Stimulated activated naive CD8-positive, alpha-beta T cell treated with anti-CD3 and anti-CD28 coated beads, Interleukin-15, Interleukin-2, amounts not matched to agents 100 ng/mL and 50 ng/mL, for 24 hours (primary cell): ENCODE measurements around the gene SLC22A13.
"Not testable (repeated sequence)": the region's sequence is repeated elsewhere in the genome, so short reads cannot be mapped to it uniquely, and the experiment has no call there.

ENCODE experiments used
- H3K27ac Mint-ChIP-seq: one replicate; pipeline ENCODE4 v1.8.0; 2021; ENCODE audit warnings: mild to moderate bottlenecking, mixed read lengths
- H3K27me3 Mint-ChIP-seq: one replicate; pipeline ENCODE4 v1.8.0; 2021; ENCODE audit warnings: mixed read lengths
- H3K36me3 Mint-ChIP-seq: one replicate; pipeline ENCODE4 v1.8.0; 2021; ENCODE audit warnings: low read depth, mixed read lengths
- H3K4me1 Mint-ChIP-seq: one replicate; pipeline ENCODE4 v1.8.0; 2021; ENCODE audit warnings: low read depth, mixed read lengths
- H3K4me3 Mint-ChIP-seq: one replicate; pipeline ENCODE4 v1.8.0; 2021; ENCODE audit warnings: mild to moderate bottlenecking, mixed read lengths
- H3K9me3 Mint-ChIP-seq: one replicate; pipeline ENCODE4 v1.8.0; 2021; ENCODE audit warnings: mixed read lengths

Gene SLC22A13

GRCh38 chr3:38275658-38276057, 10.0 kb downstream of the SLC22A13 start:
- Mint-ChIP-seq H3K36me3 (no peaks in the 10 kb centered on the region), H3K27ac (no peak overlapping the region), H3K4me1 (no peaks in the 10 kb centered on the region), H3K4me3 (no peak overlapping the region), H3K9me3 (no peaks in the 10 kb centered on the region), H3K27me3 (no peaks in the 10 kb centered on the region)

GRCh38 chr3:38276081-38276916, 10.7 kb downstream of the SLC22A13 start:
- Mint-ChIP-seq H3K27me3 (no peaks in the 10 kb centered on the region), H3K4me3 (no peak overlapping the region), H3K9me3 (no peaks in the 10 kb centered on the region), H3K27ac (no peak overlapping the region), H3K36me3 (no peaks in the 10 kb centered on the region), H3K4me1 (no peaks in the 10 kb centered on the region)

- Mint-ChIP-seq H3K4me3 (no peak overlapping the region), H3K4me1 (no peaks in the 10 kb centered on the region), H3K9me3 (no peaks in the 10 kb centered on the region), H3K36me3 (no peaks in the 10 kb centered on the region), H3K27ac (no peak overlapping the region), H3K27me3 (no peaks in the 10 kb centered on the region)
These were observed 11.5 kb downstream of the SLC22A13 start for GRCh38 chr3:38276917-38277630.

- no peaks in the 10 kb centered on the region for H3K27me3 Mint-ChIP-seq
- H3K27ac Mint-ChIP-seq: no peak overlapping the region
- no peak overlapping the region for H3K4me3 Mint-ChIP-seq
- H3K4me1 Mint-ChIP-seq: no peaks in the 10 kb centered on the region
- H3K36me3 Mint-ChIP-seq: no peaks in the 10 kb centered on the region
- H3K9me3 Mint-ChIP-seq: no peaks in the 10 kb centered on the region
These were observed 13.2 kb downstream of the SLC22A13 start for GRCh38 chr3:38278841-38279240.

GRCh38 chr3:38281895-38282686, 16.5 kb downstream of the SLC22A13 start, which contains the start of gene SLC22A14:
TSS of gene SLC22A14 (plus strand) at chr3:38282294. CDS start at chr3:38306027, 23,733 bp downstream.
- no peak within 1 kb of the TSS for H3K4me3 Mint-ChIP-seq

GRCh38 chr3:38283810-38284755, 18.5 kb downstream of the SLC22A13 start:
- no peak overlapping the region for H3K4me3 Mint-ChIP-seq
- no peak overlapping the region for H3K27ac Mint-ChIP-seq
- H3K9me3 Mint-ChIP-seq: no peaks in the 10 kb centered on the region
- no peaks in the 10 kb centered on the region for H3K36me3 Mint-ChIP-seq
- no peaks in the 10 kb centered on the region for H3K4me1 Mint-ChIP-seq
- H3K27me3 Mint-ChIP-seq: no peaks in the 10 kb centered on the region

More at GRCh38 chr3:38281895-38282686, 16.5 kb downstream of the SLC22A13 start, which contains the start of gene SLC22A14:
- no peaks in the 10 kb centered on the region for H3K36me3 Mint-ChIP-seq
- no peaks in the 10 kb centered on the region for H3K27me3 Mint-ChIP-seq
- no peaks in the 10 kb centered on the region for H3K9me3 Mint-ChIP-seq
- no peaks in the 10 kb centered on the region for H3K4me1 Mint-ChIP-seq
- H3K27ac Mint-ChIP-seq: no peak within 1 kb of the TSS

- Mint-ChIP-seq H3K4me3 (no peak overlapping the region), H3K4me1 (no peaks in the 10 kb centered on the region), H3K36me3 (no peaks in the 10 kb centered on the region), H3K9me3 (no peaks in the 10 kb centered on the region), H3K27ac (no peak overlapping the region), H3K27me3 (no peaks in the 10 kb centered on the region)
These were observed 19.1 kb downstream of the SLC22A13 start for GRCh38 chr3:38284756-38285150.

DNA sequence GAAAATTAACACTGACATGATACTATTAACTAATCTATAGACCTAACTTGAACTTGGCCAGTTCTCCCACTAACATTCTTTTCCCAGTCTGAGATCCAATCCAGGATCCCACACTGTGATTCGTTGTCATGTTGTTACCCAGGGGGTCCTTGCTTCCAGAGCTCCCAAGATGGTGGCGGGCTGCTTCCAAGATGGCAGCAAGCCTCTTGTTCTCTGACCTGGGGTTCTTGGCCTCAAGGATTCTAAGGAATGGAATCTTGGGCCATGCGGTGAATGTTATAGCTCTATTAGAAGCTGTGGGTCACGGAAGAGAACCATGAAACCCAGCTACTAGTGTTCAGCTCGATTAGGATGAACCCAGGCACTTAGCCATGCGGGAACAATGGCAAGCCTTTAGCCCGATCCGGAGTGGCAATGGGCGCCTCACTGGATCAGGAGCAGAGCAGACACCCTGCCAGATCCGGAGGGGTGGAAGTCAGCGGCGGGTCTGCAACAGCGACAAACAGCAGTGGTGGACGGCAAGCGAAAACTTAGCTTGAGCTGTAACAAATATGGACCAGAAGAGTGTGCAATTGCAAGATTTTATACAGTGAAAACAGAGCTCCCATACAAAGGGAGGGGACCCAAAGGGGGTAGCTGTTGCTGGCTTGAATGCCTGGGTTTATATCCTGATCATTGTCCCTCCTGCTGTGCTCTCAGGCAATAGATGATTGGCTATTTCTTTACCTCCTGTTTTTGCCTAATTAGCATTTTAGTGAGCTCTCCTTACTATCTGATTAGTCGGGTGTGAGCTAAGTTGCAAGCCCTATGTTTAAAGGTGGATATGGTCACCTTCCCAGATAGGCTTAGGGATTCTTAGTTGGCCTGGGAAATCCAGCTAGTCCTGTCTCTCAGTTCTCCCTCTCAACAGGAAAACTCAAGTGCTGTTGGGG, 23.9 kb downstream of the SLC22A13 start:
- not testable (repeated sequence) for H3K27me3 Mint-ChIP-seq, H3K27ac Mint-ChIP-seq, H3K4me1 Mint-ChIP-seq

DNA sequence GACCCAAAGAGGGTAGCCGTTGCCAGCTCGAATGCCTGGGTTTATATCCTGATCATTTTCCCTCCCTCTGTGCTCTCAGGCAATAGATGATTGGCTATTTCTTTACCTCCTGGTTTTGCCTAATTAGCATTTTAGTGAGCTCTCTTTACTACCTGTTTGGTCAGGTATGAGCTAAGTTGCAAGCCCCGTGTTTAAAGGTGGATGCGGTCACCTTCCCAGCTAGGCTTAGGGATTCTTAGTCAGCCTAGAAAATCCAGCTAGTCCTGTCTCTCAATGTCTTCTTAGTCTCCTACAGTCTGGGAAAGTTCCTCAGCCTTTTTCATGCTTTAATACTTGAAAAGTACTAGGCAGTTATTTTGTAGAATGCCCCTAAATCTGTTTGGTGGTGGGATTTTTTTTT, 31.4 kb downstream of the SLC22A13 start:
- not testable (repeated sequence) for H3K4me3 Mint-ChIP-seq, H3K9me3 Mint-ChIP-seq, H3K36me3 Mint-ChIP-seq, H3K27ac Mint-ChIP-seq, H3K4me1 Mint-ChIP-seq, H3K27me3 Mint-ChIP-seq

More for the DNA sequence above, 23.9 kb downstream of the SLC22A13 start:
- H3K9me3 Mint-ChIP-seq, H3K4me3 Mint-ChIP-seq, H3K36me3 Mint-ChIP-seq: not testable (repeated sequence)

DNA sequence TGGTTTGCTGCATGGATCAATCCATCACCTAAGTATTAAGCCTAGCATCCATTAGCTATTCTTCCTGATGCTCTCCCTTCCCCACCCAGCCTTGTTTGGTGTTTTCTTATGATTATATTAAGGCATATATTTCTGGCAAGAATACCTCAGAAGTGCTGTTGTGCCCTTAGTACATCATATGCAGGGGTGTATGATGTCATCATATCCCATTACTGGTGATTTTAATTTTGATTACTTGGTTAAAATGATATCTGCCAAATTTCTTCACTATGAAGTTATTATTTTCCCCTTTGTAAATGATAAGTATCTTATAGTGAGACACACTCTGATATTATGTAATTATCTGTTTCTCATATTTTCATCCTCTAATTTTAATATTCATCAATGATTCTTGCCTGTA, 31.9 kb downstream of the SLC22A13 start:
- no peaks in the 10 kb centered on the region for H3K9me3 Mint-ChIP-seq
- no peak overlapping the region for H3K4me3 Mint-ChIP-seq
- H3K4me1 Mint-ChIP-seq: no peaks in the 10 kb centered on the region

DNA sequence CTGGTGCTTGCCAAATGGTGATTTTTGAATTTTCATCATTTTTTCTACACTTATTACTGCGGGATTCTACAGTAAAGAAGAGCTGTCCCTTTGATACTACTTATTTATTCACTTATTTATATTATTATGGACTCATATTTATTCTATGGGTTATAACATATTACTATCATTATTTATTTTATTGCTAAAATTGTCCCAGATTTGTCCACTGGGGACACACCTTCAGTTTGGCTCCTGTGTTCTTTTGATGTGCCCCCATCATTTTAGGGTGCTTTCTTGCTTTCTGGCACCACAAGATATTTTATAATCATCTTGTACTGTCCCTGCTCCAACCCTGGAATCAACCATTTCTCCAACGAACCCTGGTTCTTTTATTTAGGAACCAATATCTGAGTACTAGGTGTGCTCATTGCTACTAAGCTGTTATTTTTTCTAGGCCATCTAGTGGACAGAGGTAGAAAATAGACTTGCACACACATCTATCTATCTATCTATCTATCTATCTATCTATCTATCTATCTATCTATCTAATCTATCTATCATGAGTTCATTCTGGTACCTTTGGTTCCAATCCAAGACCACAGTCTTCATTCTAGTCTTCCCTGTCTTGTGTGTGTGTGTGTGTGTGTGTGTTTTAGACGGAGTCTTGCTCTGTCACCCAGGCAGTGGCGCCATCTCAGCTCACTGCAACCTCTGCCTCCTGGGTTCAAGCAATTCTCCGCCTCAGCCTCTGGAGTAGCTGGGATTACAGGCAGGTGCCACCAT, 32.5 kb downstream of the SLC22A13 start:
- no peaks in the 10 kb centered on the region for H3K4me1 Mint-ChIP-seq
- peaks cover 3% of the 10 kb centered on the region for H3K27me3 Mint-ChIP-seq
- no peaks in the 10 kb centered on the region for H3K9me3 Mint-ChIP-seq
- no peak overlapping the region for H3K4me3 Mint-ChIP-seq
- no peak overlapping the region for H3K27ac Mint-ChIP-seq
- no peaks in the 10 kb centered on the region for H3K36me3 Mint-ChIP-seq

More for the DNA sequence above, 31.9 kb downstream of the SLC22A13 start:
- H3K27me3 Mint-ChIP-seq: peaks cover 3% of the 10 kb centered on the region
- H3K36me3 Mint-ChIP-seq: no peaks in the 10 kb centered on the region
- no peak overlapping the region for H3K27ac Mint-ChIP-seq

DNA sequence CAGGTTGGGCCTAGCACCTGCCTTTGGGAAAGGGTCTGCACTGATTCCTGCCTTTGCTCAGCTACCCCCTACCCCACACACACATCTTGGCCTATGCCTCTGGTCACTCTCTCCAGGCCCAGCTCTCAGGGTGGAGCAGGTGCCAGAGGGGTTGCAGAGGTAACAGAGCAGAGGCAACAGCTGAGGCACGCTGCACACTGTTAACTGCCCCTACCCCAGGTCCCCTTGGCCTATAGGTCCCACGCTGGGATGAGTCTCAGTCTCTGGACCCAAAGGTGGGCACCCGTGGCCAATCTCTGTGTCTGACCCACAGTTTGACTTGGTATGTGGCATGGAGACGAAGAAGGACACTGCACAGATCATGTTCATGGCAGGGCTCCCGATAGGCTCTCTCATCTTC, 41.3 kb downstream of the SLC22A13 start:
- no peak overlapping the region for H3K4me3 Mint-ChIP-seq
- H3K27ac Mint-ChIP-seq: no peak overlapping the region
- no peaks in the 10 kb centered on the region for H3K9me3 Mint-ChIP-seq
- no peaks in the 10 kb centered on the region for H3K36me3 Mint-ChIP-seq
- H3K4me1 Mint-ChIP-seq: no peaks in the 10 kb centered on the region
- H3K27me3 Mint-ChIP-seq: no peaks in the 10 kb centered on the region

- Mint-ChIP-seq H3K9me3 (no peaks in the 10 kb centered on the region), H3K4me1 (no peaks in the 10 kb centered on the region), H3K27me3 (no peaks in the 10 kb centered on the region), H3K27ac (no peak overlapping the region), H3K4me3 (no peak overlapping the region), H3K36me3 (no peaks in the 10 kb centered on the region)
These were observed 42.0 kb downstream of the SLC22A13 start for GRCh38 chr3:38307599-38307998.
